ENCODE measurements around the gene SPINK8.
"Not testable (repeated sequence)": the region's sequence is repeated elsewhere in the genome, so short reads cannot be mapped to it uniquely, and the experiment has no call there.

SPINK8 gene

GRCh38 chr3:48333346-48334245 lies at the start of gene SPINK8:
TSS of gene SPINK8 (minus strand) at chr3:48333661. CDS start at chr3:48328341, 5,320 bp downstream.
- not testable (repeated sequence) for DNase-seq

DNA sequence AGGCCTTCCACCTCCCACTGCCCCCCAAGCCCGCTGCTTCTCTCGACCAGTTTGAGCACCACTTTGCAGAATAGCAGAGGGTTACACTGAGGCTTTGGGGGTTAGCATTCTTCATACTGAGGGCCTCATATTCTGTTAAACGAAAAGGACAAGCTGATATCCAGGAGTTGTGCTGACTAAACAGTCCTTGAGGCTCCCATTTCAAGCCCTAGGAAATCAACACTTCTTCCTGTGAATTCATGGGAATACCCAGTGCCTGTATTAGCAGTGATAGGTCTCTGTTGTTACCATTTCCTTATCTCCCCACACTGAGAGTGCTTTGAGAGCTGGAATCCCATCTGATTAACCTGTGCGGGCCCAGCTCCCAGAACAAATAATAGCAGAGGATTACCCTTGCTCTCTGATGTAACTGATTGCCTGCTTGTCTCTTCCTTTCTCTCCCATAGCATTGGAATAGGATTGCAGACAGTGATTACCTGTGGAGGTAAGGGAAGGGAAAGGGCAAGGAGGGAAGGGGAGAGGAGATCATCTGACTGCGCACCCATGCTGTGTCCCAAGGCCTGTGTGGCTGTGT lies 39.5 kb upstream of the SPINK8 start:
- no peak for DNase-seq

- DNase-seq: no peak
These were observed 38.9 kb upstream of the SPINK8 start for GRCh38 chr3:48372377-48372770.

DNA sequence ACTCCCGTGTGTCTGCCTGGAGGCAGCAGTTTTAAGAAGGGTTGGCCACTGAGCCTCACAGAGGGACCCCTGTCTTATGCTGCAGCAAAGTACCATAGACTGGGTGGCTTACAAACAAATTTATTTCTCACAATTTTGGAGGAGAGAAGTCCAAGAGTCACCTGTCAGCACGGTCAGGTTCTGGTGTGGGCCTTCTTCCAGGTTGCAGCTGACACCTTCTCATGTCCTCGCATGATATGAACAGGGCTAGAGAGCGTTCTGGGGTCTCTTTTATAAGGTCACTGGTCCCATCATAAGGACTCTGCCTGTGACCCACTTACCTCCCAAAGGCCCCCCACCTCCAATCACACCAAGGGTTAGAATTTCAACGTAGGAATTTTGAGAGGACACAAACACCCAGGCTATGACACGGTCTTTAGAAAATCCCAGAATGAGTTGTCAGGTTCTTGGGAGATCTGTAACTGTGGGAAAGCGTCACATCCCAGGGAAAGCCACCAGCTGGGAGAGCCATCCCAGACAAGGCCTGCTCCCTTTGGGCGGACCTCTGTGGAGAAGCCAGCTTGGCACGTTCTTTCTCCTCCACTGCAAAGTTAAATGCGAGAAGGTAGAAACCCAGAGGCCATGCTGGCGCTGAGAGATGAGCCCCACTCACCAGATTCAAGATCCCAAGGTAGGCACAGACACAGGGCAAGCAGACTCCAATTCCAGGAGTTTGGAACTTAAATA lies 38.4 kb upstream of the SPINK8 start, which contains the start of gene FBXW12:
FBXW12 (plus strand) TSS at position 569 of the 726 bp plus-strand sequence. CDS start 549 bp downstream, outside the sequence.
- DNase-seq: no peak

DNA sequence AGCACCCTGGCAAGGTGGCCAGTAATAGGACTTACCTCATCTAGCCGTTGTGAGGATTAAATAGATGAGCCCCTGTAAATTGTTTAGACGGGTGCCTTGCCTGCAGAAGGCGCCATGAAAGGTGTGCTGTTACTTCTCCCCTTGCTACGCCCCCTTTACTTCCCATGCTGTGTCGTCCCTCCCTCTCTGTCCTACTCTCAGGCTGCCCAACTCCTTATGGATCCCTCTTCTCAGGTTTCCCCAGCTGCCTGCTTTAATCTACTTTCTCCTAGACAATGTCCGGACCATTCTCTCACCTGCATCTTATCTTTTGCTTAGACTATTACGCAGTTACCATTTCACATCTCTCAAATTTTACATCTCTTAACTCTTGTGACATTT lies 36.9 kb upstream of the SPINK8 start:
- DNase-seq: no peak

DNA sequence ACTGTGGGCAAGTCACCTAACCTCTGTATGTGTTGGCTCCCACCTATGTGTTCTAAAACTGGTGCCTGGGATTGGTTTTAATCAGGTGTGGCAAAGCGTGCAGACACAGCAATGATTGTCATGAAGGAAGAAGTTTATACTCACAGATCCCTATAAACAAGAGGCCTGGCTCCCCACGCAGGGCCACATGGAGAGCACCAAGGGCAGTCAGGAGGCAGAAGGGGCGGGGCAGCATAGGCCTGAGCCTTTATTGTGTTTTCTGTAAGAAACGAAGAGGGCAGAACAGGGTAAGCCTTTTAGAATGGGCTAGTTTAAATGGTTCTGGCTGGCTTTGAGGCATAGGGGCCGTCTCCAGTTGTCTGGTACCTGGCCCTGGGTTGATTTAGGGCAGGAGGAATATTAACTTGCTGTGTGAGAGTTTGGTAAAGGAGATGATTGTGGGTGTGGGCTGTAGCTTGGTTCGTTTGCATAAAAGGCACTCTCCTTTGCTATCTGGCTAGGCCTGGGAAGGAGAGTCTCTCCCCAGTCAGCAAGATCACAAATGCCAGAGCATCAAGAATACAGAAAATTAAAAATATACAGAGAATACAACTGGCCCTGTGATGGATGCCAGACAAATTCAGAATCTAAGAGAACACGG lies 36.4 kb upstream of the SPINK8 start:
- DNase-seq: no peak

DNA sequence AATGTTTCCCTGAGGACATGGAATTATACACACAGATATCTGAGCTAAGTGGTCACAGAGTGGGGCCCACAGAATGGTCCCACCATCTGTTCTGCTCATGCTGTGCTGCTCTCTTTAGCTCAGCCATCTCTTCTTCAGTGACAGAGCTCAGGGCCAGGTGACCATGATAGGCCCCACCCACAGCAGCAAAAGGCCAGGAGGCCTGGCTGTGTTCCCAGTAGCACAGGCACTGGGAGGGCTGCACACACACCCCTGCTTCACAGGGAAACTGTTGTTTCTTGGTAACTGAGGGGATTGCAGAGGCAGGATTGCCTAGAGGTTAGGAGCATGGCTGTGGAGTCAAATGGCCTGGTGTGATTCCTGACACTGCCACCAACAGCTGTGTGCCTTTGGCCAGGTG lies 33.7 kb upstream of the SPINK8 start:
- peak; percentile 14 for DNase-seq

DNA sequence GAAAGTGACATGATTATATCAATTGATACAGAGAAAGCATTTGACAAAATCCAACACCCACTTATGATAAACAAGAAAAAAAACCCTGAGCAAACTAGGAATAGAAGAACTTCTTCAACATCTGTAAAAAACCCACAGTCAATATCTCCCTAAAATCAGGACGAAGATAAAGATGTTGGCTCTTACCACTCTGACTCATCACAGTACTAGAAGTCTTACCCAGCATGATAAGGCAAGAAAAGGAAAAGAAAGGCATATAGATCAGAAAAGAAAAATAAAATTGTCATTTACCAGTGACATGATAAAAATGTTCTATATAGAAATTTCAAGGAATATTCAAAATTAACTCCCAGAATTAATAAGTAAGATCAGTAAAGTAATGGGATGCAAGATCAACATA lies 31.4 kb upstream of the SPINK8 start:
- no peak for DNase-seq

DNA sequence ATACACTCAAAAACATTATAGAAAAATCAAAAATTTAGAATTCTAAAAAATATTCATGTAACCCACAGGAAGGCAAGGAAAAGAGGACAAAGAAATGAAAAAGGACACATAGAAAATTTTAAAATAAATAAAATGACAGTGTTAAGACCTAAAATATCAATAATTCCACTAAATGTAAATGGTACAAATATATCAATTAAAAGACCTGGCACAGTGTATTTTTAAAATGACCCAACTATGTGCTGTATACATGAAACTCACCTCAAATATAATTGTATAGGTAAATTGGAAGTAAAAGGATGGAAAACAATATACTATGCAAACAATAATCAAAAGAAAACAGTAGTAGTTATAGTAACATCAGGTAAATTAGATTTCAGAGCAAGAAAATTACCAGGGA lies 28.5 kb upstream of the SPINK8 start:
- DNase-seq: no peak

DNA sequence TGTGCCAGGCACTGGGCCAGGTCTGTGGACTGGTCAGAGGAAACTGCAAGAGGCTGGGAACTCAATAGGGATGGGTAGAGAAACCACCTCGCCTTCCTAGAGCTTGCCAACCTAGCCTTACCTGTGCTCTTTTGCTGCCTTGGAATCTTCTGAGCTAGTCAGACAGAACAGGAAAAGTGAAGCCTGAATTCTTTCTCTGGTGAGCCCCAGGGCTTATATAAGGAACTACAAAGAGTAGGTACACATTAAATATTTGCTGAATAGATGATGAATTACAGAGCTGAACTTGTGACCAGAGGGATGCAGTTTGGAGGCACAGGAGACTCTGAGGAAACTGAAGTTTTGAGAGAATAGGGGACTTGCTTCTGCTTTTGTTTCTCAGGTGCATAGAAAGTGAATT lies 23.0 kb upstream of the SPINK8 start:
- no peak for DNase-seq

DNA sequence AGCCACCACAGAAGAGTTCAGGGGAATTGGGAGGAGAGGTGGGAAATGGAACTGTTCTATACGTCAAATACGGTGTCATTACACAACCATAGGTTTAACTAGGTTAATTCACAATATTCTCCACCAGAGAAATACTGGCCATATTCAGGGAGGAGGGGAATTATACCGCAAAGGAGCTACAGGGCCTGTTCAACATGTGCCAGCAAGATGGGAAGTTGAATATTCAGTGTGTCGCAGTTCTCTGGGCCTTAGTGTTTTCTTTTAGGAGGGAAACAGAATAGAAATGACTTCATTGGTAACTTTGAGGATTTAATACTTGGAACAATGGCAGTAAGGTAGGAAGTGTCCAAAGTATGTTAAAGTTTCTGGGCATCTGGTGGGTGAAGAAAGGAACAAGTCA lies 20.5 kb upstream of the SPINK8 start:
- DNase-seq: no peak

- DNase-seq: no peak
These were observed 19.1 kb upstream of the SPINK8 start for GRCh38 chr3:48352546-48352945.

GRCh38 chr3:48347500-48347899 lies 14.0 kb upstream of the SPINK8 start:
- no peak for DNase-seq

DNA sequence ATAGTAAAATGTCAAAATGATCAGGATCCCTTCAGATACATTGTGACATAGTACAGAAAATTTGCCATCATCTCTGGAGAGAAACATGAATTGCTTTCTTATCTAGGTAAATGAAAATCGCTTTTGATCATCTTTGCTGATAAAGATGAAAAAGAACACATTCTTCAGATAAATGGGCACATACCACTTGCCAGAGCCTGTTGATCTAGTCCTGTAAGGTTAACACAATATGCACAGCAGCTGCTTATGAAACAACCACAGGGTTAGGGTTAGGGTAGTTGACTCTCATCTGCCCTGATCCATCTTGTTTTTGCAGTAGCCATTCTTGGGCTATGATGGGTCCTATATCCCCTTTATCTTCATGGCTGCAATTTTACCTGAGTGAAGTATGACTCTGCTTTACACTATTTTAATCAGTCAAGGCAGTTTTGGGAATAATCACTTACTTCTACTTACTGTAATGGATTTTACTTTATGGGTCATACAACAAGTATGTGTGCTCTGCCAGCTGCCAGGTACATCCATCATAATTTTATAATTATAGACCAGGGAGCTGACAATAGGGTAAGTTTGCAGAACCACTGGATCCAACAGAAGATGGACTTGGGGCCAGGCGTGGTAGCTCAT lies 12.6 kb upstream of the SPINK8 start:
- no peak for DNase-seq

GRCh38 chr3:48344867-48345507 lies 11.5 kb upstream of the SPINK8 start:
- DNase-seq: no peak

- DNase-seq: no peak
These were observed 10.0 kb upstream of the SPINK8 start for GRCh38 chr3:48343432-48343831.

DNA sequence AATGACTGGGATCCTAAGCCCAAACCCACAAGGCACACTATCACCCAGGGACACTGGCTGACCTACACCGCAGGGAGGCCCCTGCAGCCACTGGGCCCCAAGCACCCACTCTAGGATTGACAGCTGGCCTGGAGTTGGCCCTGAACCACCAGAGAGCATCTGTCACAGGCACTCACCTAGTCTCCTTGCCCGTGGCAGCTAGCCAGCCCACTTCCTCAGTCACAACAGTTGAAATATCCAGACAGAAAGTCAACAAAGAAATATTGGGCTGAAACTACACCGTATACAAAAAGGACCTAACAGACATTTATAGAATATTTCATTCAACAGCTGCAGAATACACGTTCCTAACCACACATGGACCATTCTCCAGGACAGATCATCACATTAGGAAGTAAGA lies 5.2 kb upstream of the SPINK8 start:
- no peak for DNase-seq

GRCh38 chr3:48337536-48337935 lies 4.1 kb upstream of the SPINK8 start:
- not testable (repeated sequence) for DNase-seq

- DNase-seq: not testable (repeated sequence)
These were observed 1.8 kb upstream of the SPINK8 start for GRCh38 chr3:48335286-48335685.

DNA sequence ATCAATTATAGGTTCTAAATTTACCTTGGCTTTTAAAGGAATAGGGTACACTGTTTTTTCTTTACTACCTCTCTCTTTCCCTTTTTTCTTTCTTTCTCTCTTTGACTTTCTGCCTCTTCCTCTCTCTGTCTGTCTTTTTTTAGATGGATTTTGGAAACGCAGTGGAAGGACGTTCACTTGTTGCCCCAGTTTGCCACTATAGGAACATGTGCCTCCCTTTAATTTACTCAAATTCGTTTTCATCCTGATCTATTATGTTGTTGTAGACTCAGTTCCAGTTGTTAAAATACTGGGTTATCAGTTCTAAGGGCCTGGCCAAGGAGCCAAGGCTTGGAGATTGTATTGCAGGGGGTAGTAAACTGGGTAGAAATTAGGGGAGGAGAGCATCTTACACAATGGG lies 1.1 kb upstream of the SPINK8 start:
- DNase-seq: no peak

GRCh38 chr3:48331706-48332435 lies 1.6 kb downstream of the SPINK8 start:
- not testable (repeated sequence) for DNase-seq
